NCI-H2081 treated with DMSO at 0.1 percent for 48 hours (cell line): ENCODE results near the gene NPAS3.

Experiments used
- DNase-seq: peaks from one replicate; lab custom pipeline; 2025; lab: John Stamatoyannopoulos, UW

Gene NPAS3

DNA sequence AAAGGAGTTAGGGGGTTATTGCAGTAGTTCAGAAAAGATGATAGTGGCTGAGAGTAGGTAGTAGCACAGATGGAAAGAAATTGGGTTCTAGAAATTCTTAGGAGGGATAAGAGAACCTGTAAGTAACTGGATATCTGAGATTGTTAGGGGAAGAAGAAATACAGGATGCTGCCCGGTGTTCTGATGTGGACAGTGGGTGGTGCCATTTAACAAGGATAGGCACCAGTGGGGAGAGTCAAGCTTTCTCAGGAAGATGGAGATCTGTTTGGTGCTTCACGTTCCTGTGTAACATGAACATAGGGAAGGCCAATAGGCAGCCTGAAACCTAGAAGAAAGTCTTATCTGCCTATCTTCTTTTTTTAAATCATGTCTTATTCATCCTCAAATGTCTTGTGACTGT is 245.9 kb downstream of the NPAS3 start:
- DNase-seq: no peak

DNA sequence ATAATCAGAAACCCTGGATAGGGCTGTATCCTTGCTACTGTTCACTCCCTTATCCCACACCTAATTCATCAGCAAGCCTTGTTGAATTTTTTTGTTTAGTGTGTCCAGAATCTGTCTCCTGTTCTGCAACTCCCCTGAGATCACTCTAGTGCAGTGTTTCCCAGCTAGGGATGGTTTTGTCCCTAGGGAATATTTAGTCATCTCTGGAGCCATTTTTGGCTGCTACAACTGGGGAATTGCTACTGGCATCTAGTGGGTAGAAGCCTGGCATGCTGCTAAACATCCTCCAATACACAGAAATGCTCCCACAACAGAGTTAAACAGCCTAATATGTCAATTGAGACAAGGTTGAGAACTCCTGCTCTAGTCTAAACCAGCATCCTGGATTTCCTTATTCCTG is 248.0 kb downstream of the NPAS3 start:
- DNase-seq: no peak

DNA sequence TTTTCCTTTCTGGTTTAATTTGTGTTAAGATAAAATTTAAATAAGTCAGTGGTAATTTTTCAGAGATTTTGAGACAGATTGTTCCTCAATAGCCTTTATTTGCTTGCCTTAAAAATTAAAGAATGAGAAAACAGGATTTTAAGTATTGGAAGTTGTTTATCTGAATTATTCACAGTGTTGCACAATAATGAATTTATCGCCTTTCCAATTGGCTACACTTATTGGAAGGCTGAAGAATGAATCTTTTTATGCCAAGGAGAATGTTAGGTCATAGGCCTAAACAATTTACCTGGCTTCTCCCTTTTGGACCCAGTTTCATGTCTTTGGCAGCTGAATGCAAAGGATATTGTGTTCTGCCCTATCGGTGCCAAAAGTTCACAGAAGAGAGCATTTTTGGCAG is 250.2 kb downstream of the NPAS3 start:
- no peak for DNase-seq

DNA sequence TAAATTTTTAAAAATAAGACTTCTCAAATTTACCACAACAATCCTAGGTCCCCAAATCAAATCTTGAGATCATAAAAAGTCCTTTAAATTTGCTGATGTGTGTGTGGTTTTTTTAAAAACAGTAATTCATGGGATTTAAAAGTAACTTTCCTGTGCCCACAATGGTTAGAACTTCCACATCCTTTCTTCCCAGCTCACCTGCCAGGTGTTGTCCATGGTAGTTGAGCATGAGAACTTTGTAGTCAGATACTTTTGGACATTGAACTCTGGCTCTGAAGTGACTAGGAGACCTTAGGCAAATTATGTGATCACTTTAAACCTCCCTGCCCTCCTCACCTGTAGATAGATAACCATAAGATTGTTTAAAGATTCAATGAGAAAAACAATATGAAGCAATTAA is 253.2 kb downstream of the NPAS3 start:
- DNase-seq: no peak

DNA sequence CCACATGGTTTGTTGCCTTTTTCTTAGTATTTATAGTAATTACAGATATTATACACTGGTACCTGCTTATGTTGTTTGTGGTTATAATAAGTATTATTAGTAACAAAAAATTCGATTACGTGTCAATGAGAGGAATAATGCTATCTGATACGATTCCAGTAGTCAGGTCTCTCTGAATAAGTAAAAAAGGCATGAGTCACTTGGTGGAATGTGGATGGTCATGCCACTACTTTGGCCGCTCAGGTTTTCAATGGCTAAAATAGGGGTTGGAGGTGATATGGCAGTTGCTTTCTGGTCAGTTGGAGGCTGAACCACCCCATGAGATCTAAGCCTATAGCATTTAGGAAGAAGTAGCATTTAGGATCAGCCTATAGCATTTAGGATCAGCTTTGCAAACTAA is 255.9 kb downstream of the NPAS3 start:
- no peak for DNase-seq

DNA sequence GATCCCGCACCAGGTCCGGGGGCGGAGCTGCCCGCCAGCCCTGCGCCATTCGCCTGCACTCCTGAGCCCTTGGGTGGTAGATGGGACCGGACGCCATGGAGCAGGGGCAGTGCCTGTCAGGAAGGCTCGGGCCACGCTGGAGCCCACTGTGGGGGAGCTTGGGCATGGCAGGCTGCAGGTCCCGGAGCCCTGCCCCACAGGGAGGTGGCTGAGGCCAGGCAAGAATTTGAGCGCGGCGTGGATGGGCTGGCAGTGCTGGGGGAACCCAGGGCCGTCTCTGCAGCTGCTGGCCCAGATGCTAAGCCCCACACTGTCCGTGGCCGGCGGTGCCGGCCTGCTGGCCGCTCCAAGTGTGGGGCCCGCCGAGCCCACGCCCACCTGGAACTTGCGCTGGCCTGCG is 260.0 kb downstream of the NPAS3 start:
- no peak for DNase-seq

DNA sequence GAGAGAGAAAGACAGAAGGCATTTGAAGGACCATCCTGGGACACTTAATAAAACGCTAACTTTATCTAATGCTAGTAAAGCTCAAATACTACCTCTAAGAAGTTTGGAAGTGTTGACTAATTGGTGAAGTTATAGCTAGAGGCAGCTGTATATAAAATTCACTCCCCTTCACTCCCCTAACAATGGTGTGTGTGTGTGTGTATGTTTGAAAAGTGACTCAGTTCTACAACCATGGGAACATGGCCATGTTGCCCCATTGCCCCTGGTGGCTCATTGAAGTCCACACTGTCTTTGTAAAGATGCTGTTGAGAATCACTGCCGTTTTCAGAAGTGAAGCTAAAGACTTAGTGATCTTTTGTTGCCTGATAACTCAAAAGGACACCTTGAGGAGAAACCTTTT is 262.4 kb downstream of the NPAS3 start:
- DNase-seq: no peak

DNA sequence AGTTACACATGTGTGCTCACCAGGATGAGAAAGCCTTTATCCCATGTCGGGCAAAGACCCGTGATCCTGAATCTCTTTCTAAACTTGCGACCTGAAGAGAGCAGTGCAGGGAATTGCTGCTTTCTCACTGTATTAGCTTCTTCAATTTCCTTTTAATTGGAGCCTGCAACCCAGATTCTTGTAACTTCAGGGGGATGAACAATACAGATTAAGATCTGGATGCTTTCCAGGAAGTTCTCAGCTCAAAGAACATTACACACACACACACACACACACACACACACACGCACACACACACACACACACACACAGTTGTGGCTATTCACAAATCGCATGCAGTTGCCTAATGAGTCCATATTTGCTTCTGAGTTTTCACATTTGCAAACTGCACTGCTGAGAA is 268.3 kb downstream of the NPAS3 start:
- no peak for DNase-seq

DNA sequence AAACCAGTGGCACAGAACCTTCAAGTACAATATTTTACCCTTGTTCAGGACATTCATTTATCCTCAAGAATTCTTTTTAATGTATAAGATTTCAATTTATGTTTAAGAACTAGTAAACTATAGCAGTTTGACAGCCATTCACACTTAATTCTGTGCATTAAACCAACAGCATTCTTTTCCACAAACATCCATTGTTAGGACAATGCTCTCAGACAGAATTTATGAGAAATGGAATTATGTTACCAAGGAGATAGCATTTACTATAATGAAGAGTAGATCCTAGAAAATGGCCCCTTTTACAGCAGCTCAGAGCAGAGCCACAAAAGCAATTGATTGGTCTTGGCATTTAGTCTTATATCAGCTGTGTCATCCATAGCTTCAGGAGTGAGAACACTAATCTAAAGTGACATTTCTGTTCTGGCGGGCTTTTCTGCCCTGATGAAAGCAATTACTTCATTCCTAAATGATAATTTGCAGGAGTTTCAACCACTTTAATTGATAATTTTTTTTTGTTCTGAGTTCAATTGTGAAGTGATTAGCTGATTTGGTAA is 268.9 kb downstream of the NPAS3 start:
- DNase-seq: no peak

DNA sequence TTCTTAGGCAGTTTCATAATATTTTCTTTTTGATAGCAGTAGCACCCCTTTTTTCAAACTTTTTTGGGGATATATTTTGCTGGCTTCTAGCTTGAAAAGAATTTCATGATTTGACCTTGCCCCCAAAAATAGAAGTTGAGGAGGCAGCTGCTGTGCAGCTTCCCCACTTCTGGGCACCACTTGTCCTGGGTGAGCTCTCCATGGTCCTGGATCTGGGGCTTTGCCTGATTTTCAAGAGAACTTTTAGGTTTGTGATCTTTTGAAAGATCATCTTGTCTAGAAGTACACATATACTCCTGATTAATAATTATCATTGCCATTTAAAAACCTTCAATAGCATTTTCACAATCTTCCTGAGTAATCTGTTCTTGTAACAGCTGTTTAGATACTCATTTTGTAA is 271.6 kb downstream of the NPAS3 start:
- no peak for DNase-seq

DNA sequence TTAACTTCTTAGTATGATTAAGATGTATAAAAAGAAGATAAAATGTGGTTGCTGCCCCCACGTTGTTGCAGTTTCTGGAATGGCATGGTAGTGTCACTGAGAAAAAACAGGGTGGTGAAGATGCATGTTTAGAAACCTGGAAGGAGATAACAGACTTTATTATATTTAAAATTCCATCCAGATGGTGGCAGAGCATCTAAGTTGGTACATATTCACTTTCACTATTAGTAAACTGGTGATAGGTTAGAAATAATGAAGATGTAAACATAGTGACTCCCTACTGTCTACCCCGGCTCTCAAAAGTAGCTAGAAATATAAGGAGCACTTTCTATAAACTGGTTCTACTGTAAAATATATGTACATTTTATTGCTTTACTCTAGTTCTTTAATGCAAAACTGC is 279.3 kb downstream of the NPAS3 start:
- no peak for DNase-seq

DNA sequence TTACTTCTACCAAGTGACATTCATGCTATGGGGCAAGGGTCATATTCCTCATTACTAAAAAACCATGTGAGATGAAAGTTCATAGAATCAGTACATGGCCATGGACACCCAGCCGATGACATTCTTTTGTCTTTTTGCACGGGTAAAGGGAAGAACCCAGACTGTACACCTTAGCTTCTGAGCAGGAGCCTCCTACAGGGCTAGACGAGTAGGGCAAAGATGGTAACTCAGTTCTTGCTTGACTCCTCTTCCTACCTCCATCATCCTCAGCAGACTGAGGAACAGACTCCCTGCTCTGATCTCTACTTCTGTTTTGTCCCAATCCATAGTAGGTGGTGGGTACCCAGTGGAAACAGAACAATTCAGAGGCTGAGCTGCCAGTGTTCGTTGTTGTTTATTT is 281.3 kb downstream of the NPAS3 start:
- no peak for DNase-seq

DNA sequence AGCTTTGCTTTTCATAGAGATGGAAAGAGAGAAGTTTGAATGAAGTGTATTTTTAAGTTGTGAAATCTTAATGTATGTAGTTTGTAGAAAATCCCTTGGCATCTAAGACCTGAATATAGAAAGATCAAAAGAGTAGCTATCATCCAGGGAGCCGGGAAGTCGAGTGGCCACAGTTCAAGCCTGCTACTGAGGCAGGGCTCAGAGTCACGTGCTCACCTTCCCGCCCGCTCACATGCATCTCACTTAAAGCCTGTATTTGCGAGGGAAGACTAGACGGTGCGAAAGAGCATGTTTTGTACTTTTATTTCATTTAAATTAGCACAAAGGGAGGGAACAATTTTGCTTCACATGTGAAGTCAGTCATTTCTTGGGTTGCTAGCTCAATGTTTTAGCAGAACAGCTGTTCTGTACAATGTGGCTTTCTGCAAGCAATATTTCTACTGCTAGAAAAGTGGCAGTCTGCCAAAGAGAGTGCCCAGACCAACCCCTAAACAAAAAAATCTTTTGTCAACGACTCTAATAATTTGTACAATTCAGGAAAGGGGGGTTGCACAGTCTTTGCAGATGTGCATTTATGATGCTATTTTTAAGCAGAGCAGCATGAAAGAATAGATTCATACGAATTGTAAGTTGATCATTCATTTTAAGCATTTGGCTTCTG is 290.7 kb downstream of the NPAS3 start:
- DNase-seq: no peak

DNA sequence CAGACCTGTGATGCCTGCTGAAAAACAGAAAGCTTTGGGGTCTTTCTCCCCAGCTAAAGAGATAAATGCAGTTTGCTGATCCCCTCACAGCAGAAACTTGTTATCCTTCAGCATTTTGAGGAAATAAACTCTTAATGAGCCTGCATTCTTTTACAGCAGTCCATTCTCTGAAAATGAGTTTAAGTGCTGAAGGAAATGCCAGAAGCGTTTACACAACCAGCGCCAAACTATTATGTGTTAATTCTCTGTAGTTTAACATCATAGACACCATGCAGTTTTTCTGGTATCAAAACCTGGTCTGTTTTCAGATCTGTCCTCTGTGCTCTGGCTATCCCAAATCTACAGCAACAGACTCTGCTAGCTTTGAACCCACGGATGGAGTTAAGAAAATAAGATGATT is 291.3 kb downstream of the NPAS3 start:
- DNase-seq: no peak

DNA sequence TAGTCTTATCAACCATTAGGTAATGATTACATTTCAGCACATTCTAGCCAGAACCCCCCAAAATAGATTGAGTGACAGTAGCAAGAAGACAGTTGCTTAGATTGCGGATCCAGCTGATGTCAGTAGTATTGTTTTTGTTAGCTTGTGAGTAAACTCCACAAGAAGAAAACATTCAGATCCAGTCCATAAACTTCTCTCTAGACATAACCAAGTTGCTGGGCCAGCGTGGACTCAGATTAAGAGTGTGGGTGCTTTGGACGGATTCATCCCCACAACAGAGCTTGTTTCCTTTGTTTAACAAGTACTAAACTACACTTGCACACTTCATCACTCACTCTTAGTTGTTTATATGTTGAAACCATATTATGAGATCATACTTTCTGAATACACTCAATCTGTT is 293.4 kb downstream of the NPAS3 start:
- DNase-seq: no peak

DNA sequence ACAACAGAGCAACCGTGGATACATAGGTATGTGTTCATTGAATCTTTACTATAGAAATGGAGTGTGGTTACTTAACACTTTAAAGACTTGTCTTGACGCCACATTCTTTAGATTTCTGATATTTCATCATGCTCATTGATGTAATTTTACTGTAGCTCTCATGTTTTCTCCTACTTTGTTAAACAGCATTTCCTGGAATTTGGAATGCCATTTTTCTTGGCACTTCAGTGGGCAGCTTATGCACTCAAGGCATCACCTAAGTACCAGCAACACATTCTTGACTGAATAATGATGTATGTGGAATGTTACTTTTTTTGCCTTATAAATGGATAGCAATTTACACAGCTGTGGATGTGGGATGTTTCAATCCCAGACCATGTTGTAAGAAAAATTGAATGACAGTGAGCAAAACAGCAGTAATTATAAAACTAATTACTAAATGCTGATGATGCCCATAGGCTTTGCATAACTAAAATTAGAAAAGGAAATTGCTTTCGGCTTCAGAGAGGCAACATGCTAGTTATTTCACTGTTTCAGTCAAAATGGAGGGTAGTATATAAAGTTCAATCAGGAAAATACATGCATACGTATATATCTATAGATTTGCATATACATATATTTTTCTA is 298.5 kb downstream of the NPAS3 start:
- no peak for DNase-seq

DNA sequence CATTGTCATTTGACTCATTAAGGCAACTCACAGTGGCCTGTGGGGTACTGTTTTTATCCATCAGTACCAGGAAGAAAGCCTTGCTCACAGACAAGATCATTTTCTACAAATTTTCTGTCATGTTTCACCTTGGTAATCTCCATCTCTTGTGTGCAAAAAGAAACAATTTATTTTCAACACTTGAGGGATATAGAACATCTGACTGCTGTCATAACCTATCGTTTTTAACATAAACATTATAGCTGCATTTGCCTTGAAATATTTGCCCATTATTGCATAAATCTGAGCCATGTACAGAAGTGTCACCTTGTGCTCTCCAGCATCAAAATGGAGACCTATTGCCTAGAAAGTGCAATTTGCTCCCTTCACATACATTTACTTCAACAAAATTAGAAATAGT is 300.8 kb downstream of the NPAS3 start:
- DNase-seq: no peak

DNA sequence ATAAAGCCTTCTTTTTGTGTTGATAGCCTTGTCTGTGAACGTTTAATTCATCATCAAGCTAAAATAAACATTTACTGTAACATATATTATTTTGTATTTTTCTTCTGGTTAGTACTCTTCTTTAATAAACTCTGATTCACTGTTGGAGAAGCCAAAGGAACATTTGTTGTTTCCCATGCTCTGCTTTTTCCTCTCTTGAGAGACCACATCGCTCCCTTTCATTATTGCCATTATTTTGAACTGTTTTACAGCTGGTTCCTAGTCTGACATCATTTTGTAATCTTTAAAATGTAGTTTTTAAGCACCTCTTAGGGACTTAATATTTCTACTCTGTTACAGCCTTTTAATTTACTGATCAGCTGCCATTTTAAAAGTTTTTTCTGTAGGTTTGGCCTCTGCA is 301.8 kb downstream of the NPAS3 start:
- no peak for DNase-seq

DNA sequence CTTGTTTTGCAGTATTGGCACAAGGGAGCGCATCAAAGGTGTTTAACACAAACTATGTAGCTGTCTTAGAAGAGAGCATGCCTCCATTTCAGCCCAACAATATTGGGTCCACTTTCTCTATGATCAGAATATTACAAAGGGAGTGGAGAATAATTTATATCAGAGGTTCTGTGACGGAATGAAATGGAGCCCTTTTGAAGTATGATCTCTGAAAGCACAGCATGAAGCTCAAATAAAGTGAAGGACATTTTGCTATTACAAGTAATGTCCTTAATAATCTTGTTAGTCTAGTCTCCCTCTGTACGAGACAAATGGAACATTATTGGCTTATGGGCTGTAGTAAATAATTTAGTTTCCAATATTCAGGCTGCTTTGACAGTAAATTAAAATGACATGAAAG is 302.7 kb downstream of the NPAS3 start:
- DNase-seq: no peak

DNA sequence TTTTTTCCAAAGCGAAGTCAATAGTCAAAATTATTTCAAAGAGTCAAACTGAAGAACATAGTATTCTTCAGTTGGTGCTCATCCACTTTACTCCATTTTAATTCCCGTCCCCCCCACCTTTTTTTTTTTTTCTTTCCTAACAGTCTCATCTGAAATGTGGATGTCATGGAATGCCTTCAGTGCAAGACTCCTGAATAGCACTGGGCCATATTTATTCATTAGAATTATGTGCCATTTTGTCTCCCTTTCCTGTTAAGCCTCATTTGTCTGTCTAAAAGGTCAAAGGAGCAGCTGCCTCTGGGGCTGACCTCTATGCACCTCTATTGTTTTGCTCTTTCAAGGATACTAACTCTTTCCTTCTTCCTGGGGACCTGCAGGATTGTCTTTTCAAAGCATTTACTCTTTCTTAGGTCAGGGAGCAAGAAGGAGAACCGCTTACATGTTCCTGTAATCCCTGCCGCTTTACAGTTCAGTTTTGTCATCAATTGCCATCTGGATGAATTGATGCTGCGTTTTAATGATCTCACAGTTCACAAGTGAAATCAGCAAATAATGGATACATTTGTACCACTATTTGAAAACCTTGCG is 310.6 kb downstream of the NPAS3 start:
- DNase-seq: no peak

DNA sequence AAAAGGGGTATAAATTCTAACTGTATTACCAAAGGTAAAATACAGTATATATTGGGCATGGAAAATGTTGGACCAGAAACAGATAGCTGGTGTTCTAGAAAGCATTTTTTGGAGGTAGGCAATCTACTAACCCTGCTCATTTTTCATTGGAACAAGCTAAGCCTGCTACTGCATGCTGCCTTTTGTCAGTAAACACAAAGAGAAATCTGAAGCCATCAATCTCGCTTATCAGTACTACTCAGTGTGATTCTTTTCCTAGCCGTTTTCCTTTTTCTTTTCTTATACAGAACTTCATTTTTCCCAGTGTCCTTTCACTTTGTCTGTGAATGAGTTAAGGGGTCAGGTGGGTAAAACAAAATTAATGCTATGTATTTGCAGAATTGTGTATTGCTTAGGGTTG is 312.3 kb downstream of the NPAS3 start:
- no peak for DNase-seq

DNA sequence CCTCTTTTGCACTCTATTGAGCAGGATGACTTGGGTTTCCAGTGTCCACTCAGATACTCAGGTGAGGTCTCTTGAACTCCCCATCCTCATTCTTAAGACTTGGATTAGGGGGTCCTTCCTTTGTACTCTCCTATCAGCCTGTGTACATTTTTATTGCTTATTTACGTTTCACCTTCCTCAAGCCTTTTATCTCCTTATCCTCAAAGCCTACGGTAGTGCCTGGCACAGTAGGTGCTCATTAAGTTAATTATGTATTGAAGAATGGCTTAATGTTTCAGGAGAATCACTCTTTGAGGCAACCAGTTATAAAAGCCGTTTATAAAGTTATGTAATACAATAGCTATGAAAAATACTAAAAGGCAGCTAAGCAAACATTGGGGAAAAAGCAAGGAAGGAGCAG is 315.7 kb downstream of the NPAS3 start:
- no peak for DNase-seq

DNA sequence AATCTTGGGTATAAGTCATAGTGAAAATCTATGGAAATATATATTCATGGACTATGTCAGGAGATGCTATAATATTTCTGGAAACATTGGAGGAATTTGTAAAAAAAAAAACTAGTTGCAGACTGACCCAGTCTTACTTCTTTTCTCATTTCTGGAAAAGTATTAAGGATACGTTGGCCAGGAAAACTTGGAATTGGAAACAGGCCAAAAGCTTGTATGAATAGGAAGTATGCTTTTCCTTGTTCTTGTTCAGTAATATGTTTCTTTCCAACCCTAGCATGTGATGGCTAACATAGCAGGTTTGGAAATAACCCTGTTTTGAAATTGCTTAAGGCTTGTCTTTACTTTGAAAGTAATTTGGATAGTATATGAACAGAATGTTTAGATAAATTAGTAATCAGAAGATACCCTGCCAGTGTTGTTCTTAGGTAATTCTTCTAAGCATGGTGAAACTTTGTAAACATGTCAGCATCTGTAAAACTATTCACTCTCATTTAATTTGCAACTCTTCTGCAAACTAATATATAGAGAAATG is 316.2 kb downstream of the NPAS3 start:
- no peak for DNase-seq
